Subcutaneous abdominal adipose tissue (tissue), 5 donors: ENCODE results near the gene TMPRSS7.

Source experiments
- H3K27ac ChIP-seq: one replicate; pipeline ENCODE4 v1.7.0; 2013; ENCODE audit warnings: low read depth, mild to moderate bottlenecking, inconsistent platforms, low read length, moderate library complexity
- H3K27me3 ChIP-seq, 5 donors: one replicate each; pipeline ENCODE4 v1.7.0; 2013; ENCODE audit warnings: low read length in 5 of 5, inconsistent platforms in 1 of 5; ENCODE audit not compliant: control insufficient read depth in 5 of 5, insufficient read depth in 4 of 5
- H3K36me3 ChIP-seq, 5 donors: one replicate each; pipeline ENCODE4 v1.7.0; 2013; ENCODE audit warnings: low read length in 5 of 5; ENCODE audit not compliant: control insufficient read depth in 5 of 5, insufficient read depth in 5 of 5
- H3K4me1 ChIP-seq, 5 donors: one replicate each; pipeline ENCODE4 v1.7.0; 2013; ENCODE audit warnings: low read length in 5 of 5, mild to moderate bottlenecking in 3 of 5, moderate library complexity in 1 of 5; ENCODE audit not compliant: control insufficient read depth in 5 of 5, insufficient read depth in 5 of 5
- H3K4me3 ChIP-seq, 5 donors: one replicate each; pipeline ENCODE4 v1.7.0; 2013; ENCODE audit warnings: low read length in 5 of 5, low read depth in 1 of 5
- H3K9ac ChIP-seq, 5 donors: one replicate each; pipeline ENCODE4 v1.7.0; 2013; ENCODE audit warnings: low read length in 5 of 5, mild to moderate bottlenecking in 4 of 5, moderate library complexity in 3 of 5
- H3K9me3 ChIP-seq, 5 donors: one replicate each; pipeline ENCODE4 v1.7.0; 2013; ENCODE audit warnings: low read length in 5 of 5; ENCODE audit not compliant: control insufficient read depth in 5 of 5
- donor health status: healthy.
- donor health status: healthy.
- donor health status: healthy.
- donor health status: healthy.
- donor health status: healthy.

Gene TMPRSS7

GRCh38 chr3:112034436-112034835 lies at the start of gene TMPRSS7:
Gene TMPRSS7 (plus strand): TSS chr3:112034736. CDS start chr3:112034846, 110 bp downstream.
- Histone ChIP-seq H3K9me3 (no peaks in the 10 kb centered on the region), H3K4me3 (no peak within 1 kb of the TSS), H3K36me3 (no peaks in the 10 kb centered on the region), H3K27me3 (no peaks in the 10 kb centered on the region), H3K4me1 (peaks cover 0 to 6% (median 4%) of the 10 kb centered on the region in 5 donors), H3K9ac (no peak within 1 kb of the TSS), H3K27ac (no peak within 1 kb of the TSS)

GRCh38 chr3:111986800-111987199 lies 47.7 kb upstream of the TMPRSS7 start:
- Histone ChIP-seq H3K27me3 (no peaks in the 10 kb centered on the region), H3K4me1 (peaks cover 0 to 3% (median 2%) of the 10 kb centered on the region in 5 donors), H3K9ac (no peak overlapping the region), H3K4me3 (no peak overlapping the region), H3K9me3 (no peaks in the 10 kb centered on the region), H3K27ac (no peak overlapping the region), H3K36me3 (peaks cover 8 to 29% (median 23%) of the 10 kb centered on the region in 5 donors)

- Histone ChIP-seq H3K9me3 (no peaks in the 10 kb centered on the region), H3K4me3 (no peak overlapping the region), H3K9ac (no peak overlapping the region), H3K27me3 (no peaks in the 10 kb centered on the region), H3K4me1 (no peaks in the 10 kb centered on the region), H3K27ac (no peak overlapping the region), H3K36me3 (peaks cover 20 to 37% (median 23%) of the 10 kb centered on the region in 5 donors)
Measured at GRCh38 chr3:111989061-111989678, 45.4 kb upstream of the TMPRSS7 start.

GRCh38 chr3:111993038-111993437 lies 41.5 kb upstream of the TMPRSS7 start:
- no peaks in the 10 kb centered on the region for H3K9me3 ChIP-seq
- H3K4me1 ChIP-seq: no peaks in the 10 kb centered on the region
- H3K27ac ChIP-seq: no peak overlapping the region
- no peak overlapping the region for H3K9ac ChIP-seq
- peaks cover 10 to 25% (median 17%) of the 10 kb centered on the region in 5 donors for H3K36me3 ChIP-seq
- H3K27me3 ChIP-seq: peaks cover 0 to 2% (median 0%) of the 10 kb centered on the region in 5 donors
- no peak overlapping the region for H3K4me3 ChIP-seq

- H3K4me3 ChIP-seq: peak within 1 kb of the TSS; percentile 13 to 72 (median 54)
Measured at GRCh38 chr3:111998636-111999483, 35.7 kb upstream of the TMPRSS7 start, which contains the start of gene TAGLN3. Gene TAGLN3 (plus strand): TSS chr3:111998922. CDS start chr3:111999423, 501 bp downstream.

GRCh38 chr3:111999484-112000324 lies 34.8 kb upstream of the TMPRSS7 start:
- Histone ChIP-seq H3K27ac (no peak overlapping the region), H3K9me3 (no peaks in the 10 kb centered on the region), H3K4me1 (peaks cover 0 to 14% (median 13%) of the 10 kb centered on the region in 5 donors), H3K9ac (no peak overlapping the region), H3K27me3 (peaks cover 4 to 28% (median 8%) of the 10 kb centered on the region in 5 donors), H3K4me3 (peak overlapping the region; percentile 13 to 72 (median 54)), H3K36me3 (no peaks in the 10 kb centered on the region)

More at GRCh38 chr3:111998636-111999483, 35.7 kb upstream of the TMPRSS7 start, which contains the start of gene TAGLN3:
- H3K27me3 ChIP-seq: peaks cover 4 to 28% (median 8%) of the 10 kb centered on the region in 5 donors
- H3K4me1 ChIP-seq: peaks cover 0 to 14% (median 13%) of the 10 kb centered on the region in 5 donors
- no peaks in the 10 kb centered on the region for H3K9me3 ChIP-seq
- H3K27ac ChIP-seq: no peak within 1 kb of the TSS
- H3K9ac ChIP-seq: peak within 1 kb of the TSS in 1 of 5 donors; percentile 32
- H3K36me3 ChIP-seq: peaks cover 0 to under 1% (median 0%) of the 10 kb centered on the region in 5 donors

GRCh38 chr3:112000367-112000771 lies 34.2 kb upstream of the TMPRSS7 start:
- H3K9me3 ChIP-seq: no peaks in the 10 kb centered on the region
- peaks cover 0 to 14% (median 13%) of the 10 kb centered on the region in 5 donors for H3K4me1 ChIP-seq
- no peak overlapping the region for H3K27ac ChIP-seq
- no peak overlapping the region for H3K9ac ChIP-seq
- no peaks in the 10 kb centered on the region for H3K36me3 ChIP-seq
- H3K27me3 ChIP-seq: peaks cover 4 to 28% (median 8%) of the 10 kb centered on the region in 5 donors
- no peak overlapping the region for H3K4me3 ChIP-seq

GRCh38 chr3:112000966-112001365 lies 33.6 kb upstream of the TMPRSS7 start:
- no peak overlapping the region for H3K4me3 ChIP-seq
- peaks cover 4 to 28% (median 8%) of the 10 kb centered on the region in 5 donors for H3K27me3 ChIP-seq
- H3K4me1 ChIP-seq: peaks cover 0 to 14% (median 13%) of the 10 kb centered on the region in 5 donors
- H3K9me3 ChIP-seq: no peaks in the 10 kb centered on the region
- no peak overlapping the region for H3K27ac ChIP-seq
- no peaks in the 10 kb centered on the region for H3K36me3 ChIP-seq
- no peak overlapping the region for H3K9ac ChIP-seq

- H3K4me1 ChIP-seq: peaks cover 0 to 14% (median 13%) of the 10 kb centered on the region in 5 donors
- H3K27ac ChIP-seq: no peak overlapping the region
- no peaks in the 10 kb centered on the region for H3K9me3 ChIP-seq
- H3K36me3 ChIP-seq: no peaks in the 10 kb centered on the region
- H3K4me3 ChIP-seq: no peak overlapping the region
- H3K9ac ChIP-seq: no peak overlapping the region
- peaks cover 4 to 28% (median 8%) of the 10 kb centered on the region in 5 donors for H3K27me3 ChIP-seq
Measured at GRCh38 chr3:112001526-112001925, 33.0 kb upstream of the TMPRSS7 start.
